ENCODE results near the gene SYDE1.

SYDE1 gene

DNA sequence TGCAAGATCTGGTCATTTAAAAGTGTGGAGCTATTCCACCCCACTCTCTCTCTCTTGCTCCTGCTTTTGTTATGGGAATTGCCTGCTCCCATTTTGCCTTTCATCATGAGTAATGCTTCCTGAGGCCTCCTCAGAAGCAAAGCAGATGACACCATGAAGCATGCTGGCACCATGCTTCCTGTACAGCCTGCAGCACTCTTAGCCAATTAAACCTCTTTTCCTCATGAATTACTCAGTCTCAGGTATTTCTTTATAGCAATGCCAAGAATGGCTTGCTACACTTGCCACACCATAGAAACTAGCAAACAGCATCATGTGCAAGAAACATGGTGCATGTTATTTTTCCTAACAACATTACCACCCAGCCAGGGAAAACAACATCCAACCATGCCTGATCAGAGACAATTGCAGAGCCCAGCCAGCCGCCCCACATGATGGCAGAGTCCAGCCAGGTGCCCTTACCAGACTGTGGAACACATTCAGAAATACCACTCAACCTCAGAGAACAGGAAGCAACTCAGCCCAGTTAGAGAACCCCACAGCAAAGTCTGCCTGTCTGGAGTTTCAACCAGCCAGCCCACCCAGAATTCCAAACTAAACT is 36.9 kb downstream of the SYDE1 start:
- H3K4me3 ChIP-seq (ENCODE audit: low read length in 2 of 2), result no peak overlapping the region
- no peak overlapping the region for H3K9ac ChIP-seq (ENCODE audit: low read length in 2 of 2)
- H3K9me3 ChIP-seq (ENCODE audit: control insufficient read depth in 2 of 2, low read length in 2 of 2), result no peaks in the 10 kb centered on the region
- no peaks in the 10 kb centered on the region for H3K4me1 ChIP-seq (ENCODE audit: control insufficient read depth, insufficient read depth, low read length)
- no peak overlapping the region for H3K27ac ChIP-seq (ENCODE audit: low read length)
- H3K27me3 ChIP-seq (ENCODE audit: control insufficient read depth in 1 of 2, insufficient read depth in 2 of 2, low read length in 2 of 2), result no peaks in the 10 kb centered on the region
- no peaks in the 10 kb centered on the region for H3K36me3 ChIP-seq (ENCODE audit: control insufficient read depth in 2 of 2, insufficient read depth in 2 of 2, low read length in 2 of 2)

GRCh38 chr19:15147090-15147489 is 39.9 kb downstream of the SYDE1 start:
- H3K27ac ChIP-seq (ENCODE audit: low read length), result no peak overlapping the region
- no peaks in the 10 kb centered on the region for H3K36me3 ChIP-seq (ENCODE audit: control insufficient read depth in 2 of 2, insufficient read depth in 2 of 2, low read length in 2 of 2)
- no peaks in the 10 kb centered on the region for H3K27me3 ChIP-seq (ENCODE audit: control insufficient read depth in 1 of 2, insufficient read depth in 2 of 2, low read length in 2 of 2)
- H3K4me1 ChIP-seq (ENCODE audit: control insufficient read depth, insufficient read depth, low read length), result no peaks in the 10 kb centered on the region
- H3K9me3 ChIP-seq (ENCODE audit: control insufficient read depth in 2 of 2, low read length in 2 of 2), result no peaks in the 10 kb centered on the region
- H3K4me3 ChIP-seq (ENCODE audit: low read length in 2 of 2), result no peak overlapping the region
- H3K9ac ChIP-seq (ENCODE audit: low read length in 2 of 2), result no peak overlapping the region

GRCh38 chr19:15149737-15150136 is 42.5 kb downstream of the SYDE1 start:
- H3K27me3 ChIP-seq (ENCODE audit: control insufficient read depth in 1 of 2, insufficient read depth in 2 of 2, low read length in 2 of 2), result peaks cover 0 to 2% of the 10 kb centered on the region in 2 donors
- H3K4me1 ChIP-seq (ENCODE audit: control insufficient read depth, insufficient read depth, low read length), result no peaks in the 10 kb centered on the region
- peaks cover 4 to 6% of the 10 kb centered on the region in 2 donors for H3K9me3 ChIP-seq (ENCODE audit: control insufficient read depth in 2 of 2, low read length in 2 of 2)
- no peak overlapping the region for H3K4me3 ChIP-seq (ENCODE audit: low read length in 2 of 2)
- H3K36me3 ChIP-seq (ENCODE audit: control insufficient read depth in 2 of 2, insufficient read depth in 2 of 2, low read length in 2 of 2), result no peaks in the 10 kb centered on the region
- H3K9ac ChIP-seq (ENCODE audit: low read length in 2 of 2), result no peak overlapping the region
- no peak overlapping the region for H3K27ac ChIP-seq (ENCODE audit: low read length)

GRCh38 chr19:15154002-15154612 is 46.9 kb downstream of the SYDE1 start:
- no peak overlapping the region for H3K27ac ChIP-seq (ENCODE audit: low read length)
- H3K9ac ChIP-seq (ENCODE audit: low read length in 2 of 2), result no peak overlapping the region
- no peaks in the 10 kb centered on the region for H3K4me1 ChIP-seq (ENCODE audit: control insufficient read depth, insufficient read depth, low read length)
- H3K9me3 ChIP-seq (ENCODE audit: control insufficient read depth in 2 of 2, low read length in 2 of 2), result peaks cover 4 to 6% of the 10 kb centered on the region in 2 donors
- H3K27me3 ChIP-seq (ENCODE audit: control insufficient read depth in 1 of 2, insufficient read depth in 2 of 2, low read length in 2 of 2), result peaks cover 0 to 4% of the 10 kb centered on the region in 2 donors
- H3K4me3 ChIP-seq (ENCODE audit: low read length in 2 of 2), result no peak overlapping the region
- no peaks in the 10 kb centered on the region for H3K36me3 ChIP-seq (ENCODE audit: control insufficient read depth in 2 of 2, insufficient read depth in 2 of 2, low read length in 2 of 2)

DNA sequence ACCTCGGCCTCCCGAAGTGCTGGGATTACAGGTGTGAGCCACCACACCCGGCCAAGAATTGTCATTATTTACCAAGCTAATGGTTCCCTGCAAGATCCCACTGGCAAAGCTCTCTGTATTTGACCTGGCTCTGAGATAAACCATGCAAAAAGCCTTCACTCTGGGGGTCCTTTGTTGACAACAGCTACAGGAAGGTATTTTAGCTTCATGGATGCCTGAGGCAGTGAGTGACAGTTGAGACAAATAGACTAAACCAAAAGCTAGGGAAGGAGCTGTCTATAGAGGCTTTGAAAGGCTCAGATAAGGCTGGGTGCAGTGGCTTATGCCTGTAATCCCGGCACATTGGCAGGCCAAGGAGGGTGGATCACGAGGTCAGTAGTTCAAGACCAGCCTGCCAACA is 48.1 kb downstream of the SYDE1 start:
- H3K27ac ChIP-seq (ENCODE audit: low read length), result no peak overlapping the region
- H3K27me3 ChIP-seq (ENCODE audit: control insufficient read depth in 1 of 2, insufficient read depth in 2 of 2, low read length in 2 of 2), result peaks cover 0 to 4% of the 10 kb centered on the region in 2 donors

DNA sequence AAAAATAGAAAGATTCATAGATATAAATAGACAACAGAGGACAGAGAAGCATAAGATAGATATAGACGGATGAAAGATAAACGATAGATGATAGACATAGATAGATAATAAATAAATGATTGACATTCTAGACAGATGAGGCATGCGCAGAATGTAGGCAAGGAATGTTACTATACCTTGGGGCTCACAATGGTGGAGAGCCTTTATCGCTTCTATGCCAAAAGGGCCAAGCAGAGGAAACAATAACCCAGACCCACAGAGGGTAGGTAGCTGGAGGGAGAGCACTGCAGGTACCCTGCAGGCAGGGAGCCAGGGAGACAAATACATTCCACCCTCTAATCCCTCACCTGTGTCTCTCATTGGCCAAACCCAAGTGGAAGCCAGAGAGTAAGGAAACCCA is 49.2 kb downstream of the SYDE1 start:
- Histone ChIP-seq H3K4me3 (ENCODE audit: low read length in 2 of 2) (no peak overlapping the region), H3K9me3 (ENCODE audit: control insufficient read depth in 2 of 2, low read length in 2 of 2) (peaks cover 8 to 13% of the 10 kb centered on the region in 2 donors), H3K27me3 (ENCODE audit: control insufficient read depth in 1 of 2, insufficient read depth in 2 of 2, low read length in 2 of 2) (peaks cover 0 to 4% of the 10 kb centered on the region in 2 donors), H3K27ac (ENCODE audit: low read length) (no peak overlapping the region), H3K4me1 (ENCODE audit: control insufficient read depth, insufficient read depth, low read length) (no peaks in the 10 kb centered on the region), H3K36me3 (ENCODE audit: control insufficient read depth in 2 of 2, insufficient read depth in 2 of 2, low read length in 2 of 2) (no peaks in the 10 kb centered on the region), H3K9ac (ENCODE audit: low read length in 2 of 2) (no peak overlapping the region)

More for the DNA sequence above, 48.1 kb downstream of the SYDE1 start:
- Histone ChIP-seq H3K9ac (ENCODE audit: low read length in 2 of 2) (no peak overlapping the region), H3K36me3 (ENCODE audit: control insufficient read depth in 2 of 2, insufficient read depth in 2 of 2, low read length in 2 of 2) (no peaks in the 10 kb centered on the region), H3K9me3 (ENCODE audit: control insufficient read depth in 2 of 2, low read length in 2 of 2) (peaks cover 8 to 13% of the 10 kb centered on the region in 2 donors), H3K4me3 (ENCODE audit: low read length in 2 of 2) (no peak overlapping the region), H3K4me1 (ENCODE audit: control insufficient read depth, insufficient read depth, low read length) (no peaks in the 10 kb centered on the region)

- no peak overlapping the region for H3K27ac ChIP-seq (ENCODE audit: low read length)
- H3K4me1 ChIP-seq (ENCODE audit: control insufficient read depth, insufficient read depth, low read length), result no peaks in the 10 kb centered on the region
- H3K27me3 ChIP-seq (ENCODE audit: control insufficient read depth in 1 of 2, insufficient read depth in 2 of 2, low read length in 2 of 2), result peaks cover 0 to 2% of the 10 kb centered on the region in 2 donors
- H3K9me3 ChIP-seq (ENCODE audit: control insufficient read depth in 2 of 2, low read length in 2 of 2), result peaks cover 4 to 9% of the 10 kb centered on the region in 2 donors
- H3K4me3 ChIP-seq (ENCODE audit: low read length in 2 of 2), result no peak overlapping the region
- H3K9ac ChIP-seq (ENCODE audit: low read length in 2 of 2), result no peak overlapping the region
- H3K36me3 ChIP-seq (ENCODE audit: control insufficient read depth in 2 of 2, insufficient read depth in 2 of 2, low read length in 2 of 2), result no peaks in the 10 kb centered on the region
These were observed 52.0 kb downstream of the SYDE1 start for GRCh38 chr19:15159251-15159650.

GRCh38 chr19:15161028-15161984 is 54.1 kb downstream of the SYDE1 start:
- H3K36me3 ChIP-seq (ENCODE audit: control insufficient read depth in 2 of 2, insufficient read depth in 2 of 2, low read length in 2 of 2), result no peaks in the 10 kb centered on the region
- no peak overlapping the region for H3K27ac ChIP-seq (ENCODE audit: low read length)
- H3K9me3 ChIP-seq (ENCODE audit: control insufficient read depth in 2 of 2, low read length in 2 of 2), result peaks cover 4 to 25% of the 10 kb centered on the region in 2 donors
- peaks cover 0 to 4% of the 10 kb centered on the region in 2 donors for H3K27me3 ChIP-seq (ENCODE audit: control insufficient read depth in 1 of 2, insufficient read depth in 2 of 2, low read length in 2 of 2)
- H3K4me3 ChIP-seq (ENCODE audit: low read length in 2 of 2), result no peak overlapping the region
- H3K4me1 ChIP-seq (ENCODE audit: control insufficient read depth, insufficient read depth, low read length), result no peaks in the 10 kb centered on the region
- H3K9ac ChIP-seq (ENCODE audit: low read length in 2 of 2), result no peak overlapping the region
